Epithelial cell of esophagus (primary cell): ENCODE data around the gene RASGRF2.

ENCODE experiments used
- DNase-seq: peaks from one replicate; pipeline ENCODE4 v3.0.0; 2010; ENCODE audit warnings: low read depth
- H3K4me3 ChIP-seq: 2 replicates; pipeline ENCODE4 v1.5.1; 2011; ENCODE audit warnings: mild to moderate bottlenecking, low read length, control low read depth
- TF ChIP-seq, protein P1 (sequence below): IDR thresholded peaks from 2 replicates; pipeline ENCODE4 v1.5.1; 2011; ENCODE audit warnings: low read depth, mild to moderate bottlenecking, low read length, control low read depth, inconsistent platforms; ENCODE audit not compliant: insufficient read depth; ENCODE audit errors: missing control alignments

Gene RASGRF2

DNA sequence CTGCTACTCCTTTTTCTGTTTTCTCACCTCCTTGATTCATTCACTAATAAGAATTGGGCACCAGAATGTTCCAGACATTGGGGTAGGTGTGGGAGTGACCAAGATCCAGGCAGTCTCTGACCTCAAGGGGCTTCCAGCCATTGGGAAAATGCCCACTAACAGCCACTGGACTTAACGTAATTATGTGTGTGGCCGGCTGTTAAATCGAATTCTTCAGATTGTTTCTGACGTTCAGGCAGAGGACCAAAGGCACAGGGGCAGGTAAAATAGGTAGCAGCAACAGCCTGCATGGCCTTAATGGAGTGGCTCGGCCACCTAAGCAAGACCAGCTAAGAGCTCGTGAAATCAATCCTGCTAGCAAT is 224.6 kb downstream of the RASGRF2 start:
- no peak for DNase-seq
- H3K4me3 ChIP-seq = no peak overlapping the region
- TF ChIP-seq, protein P1, sequence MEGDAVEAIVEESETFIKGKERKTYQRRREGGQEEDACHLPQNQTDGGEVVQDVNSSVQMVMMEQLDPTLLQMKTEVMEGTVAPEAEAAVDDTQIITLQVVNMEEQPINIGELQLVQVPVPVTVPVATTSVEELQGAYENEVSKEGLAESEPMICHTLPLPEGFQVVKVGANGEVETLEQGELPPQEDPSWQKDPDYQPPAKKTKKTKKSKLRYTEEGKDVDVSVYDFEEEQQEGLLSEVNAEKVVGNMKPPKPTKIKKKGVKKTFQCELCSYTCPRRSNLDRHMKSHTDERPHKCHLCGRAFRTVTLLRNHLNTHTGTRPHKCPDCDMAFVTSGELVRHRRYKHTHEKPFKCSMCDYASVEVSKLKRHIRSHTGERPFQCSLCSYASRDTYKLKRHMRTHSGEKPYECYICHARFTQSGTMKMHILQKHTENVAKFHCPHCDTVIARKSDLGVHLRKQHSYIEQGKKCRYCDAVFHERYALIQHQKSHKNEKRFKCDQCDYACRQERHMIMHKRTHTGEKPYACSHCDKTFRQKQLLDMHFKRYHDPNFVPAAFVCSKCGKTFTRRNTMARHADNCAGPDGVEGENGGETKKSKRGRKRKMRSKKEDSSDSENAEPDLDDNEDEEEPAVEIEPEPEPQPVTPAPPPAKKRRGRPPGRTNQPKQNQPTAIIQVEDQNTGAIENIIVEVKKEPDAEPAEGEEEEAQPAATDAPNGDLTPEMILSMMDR = no peak

DNA sequence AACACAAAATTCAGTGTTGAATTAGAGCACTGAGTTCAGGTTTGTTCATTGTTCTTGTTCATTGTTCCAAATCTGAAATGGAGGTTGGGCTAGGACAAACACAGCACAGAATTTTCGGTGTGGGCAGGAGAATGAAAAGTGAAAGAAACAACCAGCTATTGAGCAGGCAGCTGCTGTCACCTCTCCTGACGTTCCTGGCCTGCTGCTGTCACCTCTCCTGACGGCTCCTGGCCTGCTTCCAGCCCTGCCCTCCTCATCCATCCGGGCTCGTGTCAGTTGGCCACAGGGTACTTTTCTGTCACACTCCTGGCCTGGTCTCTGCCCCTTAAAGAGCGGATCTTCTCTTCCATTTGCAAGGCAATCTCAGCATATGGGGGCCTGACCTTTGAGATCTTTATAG is 227.7 kb downstream of the RASGRF2 start:
- DNase-seq = no peak
- no peak overlapping the region for H3K4me3 ChIP-seq
- TF ChIP-seq, protein P1 = no peak

GRCh38 chr5:81188962-81189361 is 228.8 kb downstream of the RASGRF2 start:
- TF ChIP-seq, protein P1 = no peak
- no peak overlapping the region for H3K4me3 ChIP-seq
- no peak for DNase-seq

DNA sequence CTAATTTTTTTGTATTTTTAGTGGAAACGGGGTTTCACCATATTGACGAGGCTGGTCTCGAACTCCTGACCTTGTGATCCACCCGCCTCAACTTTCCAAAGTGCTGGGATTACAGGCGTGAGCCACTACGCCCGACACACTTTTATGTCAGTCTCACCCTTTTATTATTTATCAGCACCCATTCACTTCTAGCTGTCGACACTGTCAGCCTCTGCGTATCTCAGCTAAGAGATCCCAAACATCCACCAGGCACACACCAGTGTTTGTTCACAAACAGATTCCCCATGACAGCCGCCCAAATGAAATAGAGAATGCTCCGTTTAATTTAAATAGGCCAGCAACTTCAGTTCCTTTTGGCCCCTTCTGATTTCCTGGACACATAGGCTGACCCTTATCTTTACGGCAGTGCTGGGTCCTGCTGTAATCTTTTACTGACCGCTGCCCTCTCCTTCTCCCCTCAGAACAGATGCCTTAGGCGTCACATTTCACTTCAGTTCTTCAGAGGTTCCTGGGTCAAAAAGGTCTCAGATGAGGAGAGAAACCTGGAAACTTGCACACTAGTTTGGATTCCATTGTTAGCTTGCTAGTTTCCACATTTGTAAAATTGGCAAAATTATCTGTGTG is 229.8 kb downstream of the RASGRF2 start:
- TF ChIP-seq, protein P1 = no peak
- no peak for DNase-seq
- H3K4me3 ChIP-seq = no peak overlapping the region

DNA sequence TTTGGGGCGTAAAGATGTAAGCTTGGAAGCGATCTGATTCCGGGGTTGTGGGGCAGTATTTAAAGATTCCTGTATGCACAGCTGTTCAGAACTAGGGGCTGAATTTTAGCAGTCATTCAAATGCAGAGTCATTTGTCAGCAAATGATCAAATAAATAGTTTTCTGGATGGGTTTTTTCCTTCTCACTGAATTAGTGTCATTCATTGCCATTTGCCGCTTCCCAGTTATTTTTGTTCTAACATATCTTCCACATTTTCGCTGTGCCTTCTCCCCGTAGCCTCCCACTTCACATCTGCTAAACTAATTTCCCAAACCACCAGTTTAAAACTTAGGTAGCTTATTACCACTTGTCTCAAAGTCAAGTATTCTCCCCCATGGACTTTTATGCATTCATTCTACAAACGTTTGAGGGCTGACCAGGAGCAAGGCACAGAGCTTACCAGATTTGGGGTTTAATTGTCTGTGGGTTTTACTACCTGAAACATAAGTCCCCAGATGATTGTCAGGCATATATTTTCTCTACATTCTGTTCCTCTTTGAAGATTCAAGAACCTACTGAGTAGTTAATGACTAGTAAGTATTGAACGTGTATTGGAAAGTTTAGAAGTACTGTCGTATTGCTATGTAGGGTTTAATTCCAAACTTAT is 231.7 kb downstream of the RASGRF2 start:
- no peak overlapping the region for H3K4me3 ChIP-seq
- TF ChIP-seq, protein P1 = no peak
- no peak for DNase-seq

GRCh38 chr5:81192373-81192750 is 232.2 kb downstream of the RASGRF2 start:
- H3K4me3 ChIP-seq = no peak overlapping the region
- DNase-seq = no peak
- TF ChIP-seq, protein P1 = no peak

GRCh38 chr5:81194633-81195334 is 234.6 kb downstream of the RASGRF2 start:
- peak; percentile 72 for DNase-seq
- peak overlapping the region; percentile 20 for H3K4me3 ChIP-seq
- TF ChIP-seq, protein P1 = peak; percentile 92
